CD4-positive, alpha-beta T cell treated with Interleukin-10 for 1 hour (primary cell): ENCODE measurements around the gene RTTN.

Experiments used
- DNase-seq: peaks from one replicate; pipeline ENCODE4 v3.0.0-alpha.2; 2020

Gene RTTN

DNA sequence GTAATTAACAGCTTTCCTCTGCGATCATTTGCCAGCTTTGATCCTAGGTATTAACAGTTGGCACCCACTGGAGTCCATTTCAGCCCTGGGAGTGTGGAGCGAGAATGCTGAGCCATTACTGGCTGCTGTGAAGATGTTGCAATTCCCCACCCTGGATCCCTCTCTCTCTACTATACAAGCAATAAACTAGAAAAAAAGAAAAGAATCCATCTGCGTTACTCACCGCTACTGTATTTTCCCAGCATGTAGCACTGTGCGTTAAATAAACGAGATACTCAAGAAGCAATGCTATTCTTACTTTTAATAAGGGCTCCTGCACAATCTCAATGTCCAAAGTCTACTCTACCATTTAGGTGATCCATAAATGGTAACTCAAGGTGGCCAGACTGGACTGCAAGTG is 8.5 kb downstream of the RTTN start:
- no peak for DNase-seq

DNA sequence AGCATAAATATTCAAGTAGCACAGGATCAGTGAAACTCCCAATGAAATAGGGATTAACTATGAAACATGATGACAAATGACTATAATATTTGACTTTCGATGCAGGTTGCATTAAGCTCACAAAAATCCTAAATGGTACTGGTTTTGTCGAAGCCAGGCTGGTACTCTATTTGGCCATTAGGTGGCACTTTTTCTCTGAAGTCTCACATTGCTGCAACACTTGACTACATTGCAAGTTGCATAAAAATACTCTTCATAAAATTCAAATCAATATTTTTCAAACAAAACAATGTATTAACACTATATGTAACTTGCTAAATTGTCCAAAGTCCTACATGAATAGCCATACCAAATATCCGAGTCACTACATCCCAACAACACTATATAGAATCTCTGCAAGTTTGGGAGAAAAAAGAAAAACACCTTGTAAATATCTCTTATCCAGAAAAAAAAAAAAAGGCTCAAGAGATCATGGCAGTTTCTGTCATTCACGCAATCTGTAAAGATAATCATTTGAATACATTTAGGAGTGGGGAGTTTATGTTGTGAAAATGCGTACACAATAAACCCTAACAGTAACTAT is 9.5 kb downstream of the RTTN start:
- DNase-seq = peak; percentile 34

DNA sequence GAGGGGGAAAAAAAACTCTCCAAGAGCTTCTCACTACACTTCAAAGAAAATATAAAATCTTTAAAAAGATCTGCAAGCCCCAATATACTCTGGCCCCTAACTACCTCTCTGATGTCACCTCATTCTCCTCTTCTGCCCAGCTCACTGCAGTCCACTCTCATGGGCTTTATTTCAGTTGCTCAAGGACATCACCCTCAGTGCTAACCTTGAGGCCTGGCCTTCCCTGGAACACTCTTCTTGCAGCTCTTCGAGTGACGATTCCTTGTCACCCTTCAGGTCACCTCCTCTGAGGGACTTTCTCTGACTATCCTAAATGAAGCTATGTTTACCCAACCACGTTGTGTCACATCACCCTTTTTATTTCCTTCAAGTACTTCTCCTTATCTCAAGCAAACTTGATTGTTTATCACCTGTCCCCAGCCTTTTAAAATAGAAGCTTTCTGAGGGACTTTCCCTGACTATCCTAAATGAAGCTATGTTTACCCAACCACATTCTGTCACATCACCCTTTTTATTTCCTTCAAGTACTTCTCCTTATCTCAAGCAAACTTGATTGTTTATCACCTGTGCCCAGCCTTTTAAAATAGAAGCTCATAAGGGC is 10.4 kb downstream of the RTTN start:
- no peak for DNase-seq

- DNase-seq = no peak
Measured at GRCh38 chr18:70194227-70194890, 11.1 kb downstream of the RTTN start.

- no peak for DNase-seq
Measured at GRCh38 chr18:70190529-70190928, 15.0 kb downstream of the RTTN start.

- no peak for DNase-seq
Measured at GRCh38 chr18:70188113-70188512, 17.4 kb downstream of the RTTN start.

DNA sequence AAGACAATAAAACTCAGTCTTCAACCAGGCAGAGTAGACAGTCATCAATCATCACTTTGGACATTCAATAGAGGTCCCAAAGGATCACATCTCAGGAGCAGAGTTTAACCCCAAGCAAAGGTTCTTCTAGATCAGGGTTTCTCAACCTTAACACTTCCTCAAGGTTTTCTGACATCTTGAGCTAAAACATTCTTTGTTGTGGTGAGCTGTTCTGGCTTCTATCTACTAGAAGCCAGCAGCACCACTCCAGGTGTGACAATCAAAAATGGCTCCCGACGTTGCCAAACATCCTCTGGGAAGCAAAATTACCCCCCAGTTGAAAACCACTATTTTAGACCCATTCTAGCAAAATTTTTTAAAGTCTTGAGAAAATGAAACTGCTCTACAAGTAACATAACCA is 22.0 kb downstream of the RTTN start:
- no peak for DNase-seq

GRCh38 chr18:70182548-70182947 is 22.9 kb downstream of the RTTN start:
- DNase-seq = no peak

- no peak for DNase-seq
Measured at GRCh38 chr18:70181725-70182124, 23.8 kb downstream of the RTTN start.

DNA sequence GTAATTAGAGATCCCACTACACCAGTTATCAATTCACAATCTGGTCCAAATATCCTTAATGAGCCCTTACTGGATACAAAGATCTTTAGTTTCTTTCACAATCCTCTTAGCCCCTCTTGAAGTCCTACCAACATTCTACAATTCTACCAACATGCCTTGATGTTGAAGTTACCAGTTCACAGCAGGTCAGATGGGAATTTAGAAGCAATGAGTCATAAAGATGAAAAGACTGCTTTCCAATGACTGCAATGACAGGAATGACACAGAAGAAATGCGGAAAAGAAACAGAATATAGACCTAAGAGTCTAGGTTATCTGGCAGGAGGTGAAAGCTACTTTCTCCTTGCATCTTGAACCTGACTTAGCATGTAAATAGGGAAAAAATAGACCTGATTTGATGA is 24.5 kb downstream of the RTTN start:
- no peak for DNase-seq

- DNase-seq = no peak
Measured at GRCh38 chr18:70176537-70176936, 28.9 kb downstream of the RTTN start.

GRCh38 chr18:70175216-70175615 is 30.3 kb downstream of the RTTN start:
- DNase-seq = no peak

DNA sequence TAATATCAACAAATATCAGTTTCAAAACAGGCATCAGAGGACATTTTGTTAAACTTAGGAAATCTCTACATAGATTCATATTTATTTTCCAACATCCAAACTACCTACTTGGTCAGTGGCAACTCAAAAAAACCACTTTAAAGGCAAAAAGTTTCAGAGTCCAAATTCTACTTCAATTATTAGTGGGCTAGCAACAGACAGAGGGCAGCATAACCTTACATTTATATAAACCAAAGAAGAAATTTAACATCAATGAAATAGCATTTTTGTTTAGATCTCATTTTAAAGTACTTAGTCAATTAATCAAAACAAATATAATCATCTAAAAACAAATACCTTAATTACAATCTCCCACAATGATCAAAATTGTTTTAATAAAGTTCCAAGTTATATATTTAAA is 33.3 kb downstream of the RTTN start:
- no peak for DNase-seq

GRCh38 chr18:70169747-70170146 is 35.7 kb downstream of the RTTN start:
- no peak for DNase-seq

- DNase-seq = no peak
Measured at GRCh38 chr18:70166668-70167067, 38.8 kb downstream of the RTTN start.

- DNase-seq = peak; percentile 13
Measured at GRCh38 chr18:70165936-70166335, 39.6 kb downstream of the RTTN start.

DNA sequence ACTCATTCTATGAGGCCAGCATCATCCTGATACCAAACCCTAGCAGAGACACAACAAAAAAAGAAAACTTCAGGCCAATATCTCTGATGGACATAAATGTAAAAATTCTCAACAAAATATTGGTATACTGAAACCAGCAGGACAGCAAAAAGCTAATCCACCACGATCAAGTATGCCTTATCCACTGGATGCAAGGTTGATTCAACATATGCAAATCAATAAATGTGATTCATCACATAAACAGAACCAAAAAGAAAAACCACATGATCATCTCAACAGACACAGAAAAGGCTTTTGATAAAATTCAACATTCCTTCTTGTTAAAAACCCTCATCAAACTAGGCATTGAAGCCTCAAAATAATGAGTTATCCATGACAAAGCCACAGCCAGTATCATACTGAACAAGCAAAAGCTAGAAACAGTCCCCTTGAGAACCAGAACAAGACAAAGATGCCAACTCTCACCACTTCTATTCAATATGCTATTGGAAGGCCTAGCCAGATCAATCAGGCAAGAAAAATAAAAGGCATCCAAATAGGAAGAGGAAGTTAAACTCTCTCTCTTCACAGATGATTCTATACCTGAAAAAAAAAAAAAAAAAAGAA is 45.3 kb downstream of the RTTN start:
- DNase-seq = no peak

- no peak for DNase-seq
Measured at GRCh38 chr18:70158992-70159717, 46.3 kb downstream of the RTTN start.

- DNase-seq = no peak
Measured at GRCh38 chr18:70156886-70157285, 48.6 kb downstream of the RTTN start.

DNA sequence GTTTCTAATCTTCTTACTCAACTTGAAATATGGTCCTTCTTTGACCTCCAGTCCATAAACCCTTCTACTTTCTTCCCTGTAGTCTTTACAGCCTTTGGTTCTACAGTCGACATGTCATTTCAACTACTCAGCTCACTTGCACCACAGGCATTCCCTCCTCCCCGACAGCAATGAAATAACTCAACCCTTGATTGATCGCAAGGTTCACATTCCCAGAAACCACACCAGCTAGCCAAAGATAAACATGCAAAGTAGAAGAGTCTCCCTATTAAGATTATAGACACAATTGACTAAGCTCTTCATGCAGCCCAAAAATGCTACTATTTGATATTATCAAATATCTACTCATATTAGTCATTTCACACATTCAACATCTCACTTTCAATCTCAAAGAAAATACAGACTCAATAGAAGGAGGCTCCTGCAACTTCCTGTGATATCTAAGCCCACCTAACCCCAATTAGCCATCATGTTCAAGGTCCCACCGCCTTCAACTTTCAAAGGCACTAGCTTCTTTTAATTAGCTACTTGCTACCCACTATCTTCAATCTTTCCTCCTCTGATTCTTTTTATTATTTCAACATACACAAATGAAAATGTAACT is 50.8 kb downstream of the RTTN start:
- no peak for DNase-seq

DNA sequence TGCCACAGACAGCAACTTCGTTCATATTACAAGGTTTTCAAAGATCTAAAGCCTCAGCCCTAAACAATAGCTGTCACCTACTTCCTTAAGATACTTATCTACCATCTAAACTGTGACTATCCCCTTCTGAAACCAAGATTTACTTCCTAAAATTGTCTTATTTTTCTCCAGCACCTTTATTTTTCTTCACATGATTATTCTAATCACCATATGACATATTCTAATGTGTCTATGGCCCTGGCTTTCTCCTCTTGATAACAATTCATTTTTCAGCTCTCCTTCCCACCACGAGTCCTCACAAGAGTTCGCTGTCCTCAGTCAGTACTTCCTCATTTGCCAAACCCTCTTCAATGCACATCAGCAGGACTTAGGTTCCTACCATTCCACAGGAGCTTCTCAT is 53.9 kb downstream of the RTTN start:
- no peak for DNase-seq

DNA sequence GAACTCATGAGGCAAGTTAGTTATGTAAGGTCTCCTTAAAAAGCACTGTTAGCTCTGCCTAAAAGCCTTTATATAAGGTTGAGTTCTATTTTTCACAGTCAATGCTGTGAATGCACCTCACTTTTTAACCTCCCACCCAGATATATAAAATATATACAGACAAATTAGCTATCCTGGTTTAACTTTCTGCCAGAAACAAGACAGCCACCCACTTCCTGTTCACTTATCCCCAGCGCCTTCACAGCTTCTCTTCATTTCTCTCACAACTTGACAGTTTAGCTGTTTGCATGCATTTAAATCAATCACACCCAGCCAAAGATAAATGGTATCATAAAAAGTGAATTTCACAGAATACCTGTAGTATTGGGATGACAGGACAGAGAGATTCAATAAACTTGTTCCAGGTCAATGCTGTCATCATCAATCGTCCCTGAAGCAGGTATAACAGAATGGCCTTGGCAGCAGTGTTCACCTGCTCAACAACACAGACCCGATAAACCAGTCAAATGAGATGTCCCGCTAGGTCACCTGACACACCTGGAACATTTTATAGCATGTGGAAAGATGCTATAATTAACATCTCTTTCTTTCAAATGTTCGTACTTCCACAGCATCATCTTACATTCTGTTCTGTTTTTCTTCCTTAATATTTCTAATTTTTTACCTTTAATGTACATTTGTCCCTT is 55.7 kb downstream of the RTTN start:
- no peak for DNase-seq

DNA sequence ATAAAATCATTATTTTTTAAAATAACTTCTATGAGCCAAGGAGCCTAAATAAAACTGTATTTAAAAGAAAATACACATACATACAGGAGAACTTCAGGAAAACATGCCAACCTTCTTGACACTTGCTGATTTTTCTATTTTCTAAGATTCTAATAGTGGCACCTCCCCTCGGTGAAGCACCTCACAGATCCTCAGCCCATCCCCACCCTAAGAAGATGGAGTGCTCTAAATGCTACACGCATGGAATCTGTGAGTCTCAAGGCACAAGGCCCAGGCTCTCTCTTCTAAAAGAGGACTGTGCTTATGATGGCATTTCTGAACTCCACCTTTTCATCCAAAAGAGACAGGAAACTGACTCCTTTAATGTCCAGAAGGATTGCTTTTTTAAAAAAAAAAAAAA is 56.3 kb downstream of the RTTN start:
- no peak for DNase-seq
